Measurements from ENCODE around the gene PEPD.

DNA sequence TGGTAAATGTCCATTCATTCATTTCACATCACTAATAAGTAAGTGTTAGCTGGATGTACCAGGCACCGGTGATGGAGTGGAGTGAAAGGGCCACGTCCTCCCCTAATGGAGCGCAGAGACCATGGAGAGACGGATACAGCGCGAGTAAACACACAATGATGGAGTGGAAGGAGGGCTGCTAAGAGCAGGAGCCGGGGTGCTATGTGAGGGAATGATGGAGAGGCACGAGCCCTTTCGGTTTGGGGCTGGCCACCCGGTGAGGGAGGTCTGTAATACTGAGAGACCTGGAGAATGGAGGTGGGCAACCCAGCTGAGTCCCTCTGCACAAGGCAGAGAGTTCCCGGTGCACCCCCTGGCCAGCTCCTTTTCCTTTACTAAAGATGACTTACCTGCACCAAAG is 53.7 kb downstream of the PEPD start:
- TF ChIP-seq, protein P1, sequence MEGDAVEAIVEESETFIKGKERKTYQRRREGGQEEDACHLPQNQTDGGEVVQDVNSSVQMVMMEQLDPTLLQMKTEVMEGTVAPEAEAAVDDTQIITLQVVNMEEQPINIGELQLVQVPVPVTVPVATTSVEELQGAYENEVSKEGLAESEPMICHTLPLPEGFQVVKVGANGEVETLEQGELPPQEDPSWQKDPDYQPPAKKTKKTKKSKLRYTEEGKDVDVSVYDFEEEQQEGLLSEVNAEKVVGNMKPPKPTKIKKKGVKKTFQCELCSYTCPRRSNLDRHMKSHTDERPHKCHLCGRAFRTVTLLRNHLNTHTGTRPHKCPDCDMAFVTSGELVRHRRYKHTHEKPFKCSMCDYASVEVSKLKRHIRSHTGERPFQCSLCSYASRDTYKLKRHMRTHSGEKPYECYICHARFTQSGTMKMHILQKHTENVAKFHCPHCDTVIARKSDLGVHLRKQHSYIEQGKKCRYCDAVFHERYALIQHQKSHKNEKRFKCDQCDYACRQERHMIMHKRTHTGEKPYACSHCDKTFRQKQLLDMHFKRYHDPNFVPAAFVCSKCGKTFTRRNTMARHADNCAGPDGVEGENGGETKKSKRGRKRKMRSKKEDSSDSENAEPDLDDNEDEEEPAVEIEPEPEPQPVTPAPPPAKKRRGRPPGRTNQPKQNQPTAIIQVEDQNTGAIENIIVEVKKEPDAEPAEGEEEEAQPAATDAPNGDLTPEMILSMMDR (IDR thresholded peaks at IDR 0.05; ENCODE audit: insufficient read depth, low read length), result no peak
- no peak for TF ChIP-seq POLR2AphosphoS5 (IDR thresholded peaks at IDR 0.05; ENCODE audit: low read depth)

Measured in HL-60 (cell line).